GM19193 (cell line): ENCODE measurements around the gene RNF133.

ENCODE experiments used
- POLR2A ChIP-seq: IDR thresholded peaks from 4 replicates; pipeline ENCODE4 v1.6.1; 2011; ENCODE audit not compliant: insufficient read depth, insufficient read length; ENCODE audit errors: extremely low read depth

RNF133 gene, protein sequence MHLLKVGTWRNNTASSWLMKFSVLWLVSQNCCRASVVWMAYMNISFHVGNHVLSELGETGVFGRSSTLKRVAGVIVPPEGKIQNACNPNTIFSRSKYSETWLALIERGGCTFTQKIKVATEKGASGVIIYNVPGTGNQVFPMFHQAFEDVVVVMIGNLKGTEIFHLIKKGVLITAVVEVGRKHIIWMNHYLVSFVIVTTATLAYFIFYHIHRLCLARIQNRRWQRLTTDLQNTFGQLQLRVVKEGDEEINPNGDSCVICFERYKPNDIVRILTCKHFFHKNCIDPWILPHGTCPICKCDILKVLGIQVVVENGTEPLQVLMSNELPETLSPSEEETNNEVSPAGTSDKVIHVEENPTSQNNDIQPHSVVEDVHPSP

DNA sequence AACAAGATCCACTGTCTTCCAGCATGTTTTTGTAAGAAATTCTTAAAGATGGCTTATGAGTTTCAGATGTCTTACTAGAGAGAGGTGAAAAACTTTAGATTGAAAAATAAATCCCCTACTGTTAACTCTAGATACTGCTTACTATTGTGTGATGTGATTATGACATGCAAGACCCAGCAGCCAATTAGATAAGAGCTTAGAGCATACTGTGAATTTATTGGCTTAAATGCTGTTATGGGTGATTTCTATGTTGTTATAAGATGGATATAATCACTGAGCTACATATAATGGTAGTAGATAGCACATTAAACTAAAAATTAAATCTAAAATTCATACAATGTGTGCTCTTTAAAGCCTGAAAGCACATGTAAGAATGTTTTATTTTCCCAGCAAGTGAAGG is at the start of gene RNF133:
RNF133 (minus strand) TSS at position 101 of the 400 bp plus-strand sequence. CDS start 199 bp downstream, outside the sequence.
- no peak for TF ChIP-seq POLR2A

DNA sequence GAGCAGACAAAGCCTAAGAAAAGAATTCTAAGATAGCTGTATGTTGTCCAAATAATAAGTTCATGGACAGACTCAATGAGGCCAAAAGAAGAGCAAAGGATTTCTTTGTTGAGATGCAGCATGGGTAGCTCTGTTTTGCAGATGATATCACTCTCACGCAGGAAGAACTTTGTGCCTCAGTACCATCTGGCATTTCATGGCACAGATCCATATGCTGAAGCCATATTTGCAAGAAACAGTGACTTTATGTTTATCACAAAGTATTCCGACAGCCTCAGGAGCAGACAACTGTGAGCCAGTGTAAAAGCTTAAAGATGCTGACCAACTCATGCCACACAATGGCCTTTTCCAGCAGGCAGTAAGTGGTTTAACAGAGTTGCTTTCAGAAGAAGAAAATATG is 49.3 kb upstream of the RNF133 start:
- no peak for TF ChIP-seq POLR2A

DNA sequence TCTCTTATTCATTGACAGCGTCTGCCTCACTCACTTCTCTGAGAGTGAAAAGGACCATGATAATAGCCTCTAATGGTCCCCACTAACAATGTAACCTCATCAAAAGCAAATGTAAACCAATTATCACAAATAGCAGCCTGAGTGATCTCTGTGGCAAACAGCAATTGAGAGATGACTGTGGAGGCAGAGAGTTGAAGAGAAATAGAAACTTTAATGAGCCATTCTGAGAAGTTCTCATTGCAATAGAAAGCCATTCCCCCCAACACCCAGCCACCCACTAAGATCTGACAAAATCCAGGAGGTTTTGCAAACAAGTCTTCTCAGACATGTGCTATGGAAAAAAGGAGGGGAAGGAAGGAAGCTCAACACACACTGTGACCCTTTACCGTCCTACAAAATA is 48.0 kb upstream of the RNF133 start:
- TF ChIP-seq POLR2A = no peak

DNA sequence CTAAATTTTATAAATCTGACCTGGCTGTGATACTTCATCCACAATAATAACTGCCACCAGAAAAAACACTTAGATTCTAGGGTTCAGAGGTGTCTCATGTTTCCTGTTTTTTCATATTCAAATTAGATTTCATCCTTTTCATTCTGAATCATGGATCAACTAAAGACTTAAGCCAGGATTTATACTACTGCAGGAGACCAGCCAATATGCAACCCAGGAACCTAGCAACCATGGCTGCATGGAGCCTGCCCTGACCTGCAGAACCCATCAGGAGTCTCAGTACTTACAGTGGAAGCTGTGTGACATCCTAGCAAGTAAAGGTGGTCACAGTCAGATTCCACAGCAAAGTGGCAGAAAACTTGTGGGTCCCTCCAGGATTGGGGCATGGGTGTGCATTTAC is 44.3 kb upstream of the RNF133 start:
- no peak for TF ChIP-seq POLR2A

DNA sequence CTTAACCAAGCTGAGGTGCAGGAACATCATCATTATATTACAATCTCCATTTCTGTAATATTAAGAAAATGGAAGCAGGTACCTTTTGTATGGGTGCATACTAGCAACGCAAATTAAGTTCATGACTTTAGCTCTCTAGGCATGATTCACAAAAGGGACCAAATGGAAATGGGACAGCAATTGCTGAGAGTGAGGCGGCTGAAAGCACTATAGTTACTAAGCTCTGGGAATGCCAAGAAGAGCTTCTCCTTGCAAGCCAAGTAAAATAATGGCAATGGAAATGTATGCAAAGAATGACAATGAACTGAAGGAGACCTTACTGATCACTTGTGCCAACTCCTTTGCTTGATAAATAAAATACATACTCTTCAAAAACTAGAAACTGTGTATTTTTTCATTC is 40.0 kb upstream of the RNF133 start:
- no peak for TF ChIP-seq POLR2A

DNA sequence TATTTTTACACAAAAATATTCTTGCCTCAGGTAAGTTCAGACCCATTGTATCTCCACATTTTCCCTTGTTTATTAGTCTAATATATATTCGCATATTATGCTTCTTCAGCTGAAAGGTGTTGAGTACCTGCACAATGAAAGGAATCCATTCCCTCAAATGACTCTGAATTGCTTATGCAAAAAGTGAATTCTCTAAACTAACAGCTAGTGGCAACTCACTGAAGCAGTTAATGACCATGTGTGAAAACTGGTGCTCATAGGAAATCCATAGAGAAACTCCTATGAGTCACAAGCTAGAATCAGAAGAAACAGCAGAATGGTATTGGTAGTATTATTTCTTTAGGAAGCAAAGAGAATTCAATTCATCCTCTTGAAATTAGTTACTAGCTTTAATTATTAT is 37.3 kb upstream of the RNF133 start:
- no peak for TF ChIP-seq POLR2A

DNA sequence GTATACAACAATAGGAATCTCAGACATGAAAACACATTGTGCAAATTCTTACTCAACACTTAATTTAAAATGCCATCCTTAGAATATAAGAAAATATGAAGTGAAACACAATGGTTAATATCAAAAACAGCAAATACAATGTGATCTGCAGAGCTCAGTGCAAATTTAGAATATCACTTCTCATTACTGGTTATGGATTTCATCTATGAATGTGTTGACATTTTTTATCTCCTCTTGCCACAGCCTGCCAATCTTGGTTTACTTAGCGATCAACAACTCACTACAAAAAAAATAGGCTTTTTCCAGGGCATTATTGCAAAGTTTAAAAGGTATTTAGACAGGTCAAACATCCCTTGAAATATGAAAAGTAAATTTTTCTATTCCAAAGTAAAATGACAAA is 28.8 kb upstream of the RNF133 start:
- no peak for TF ChIP-seq POLR2A

DNA sequence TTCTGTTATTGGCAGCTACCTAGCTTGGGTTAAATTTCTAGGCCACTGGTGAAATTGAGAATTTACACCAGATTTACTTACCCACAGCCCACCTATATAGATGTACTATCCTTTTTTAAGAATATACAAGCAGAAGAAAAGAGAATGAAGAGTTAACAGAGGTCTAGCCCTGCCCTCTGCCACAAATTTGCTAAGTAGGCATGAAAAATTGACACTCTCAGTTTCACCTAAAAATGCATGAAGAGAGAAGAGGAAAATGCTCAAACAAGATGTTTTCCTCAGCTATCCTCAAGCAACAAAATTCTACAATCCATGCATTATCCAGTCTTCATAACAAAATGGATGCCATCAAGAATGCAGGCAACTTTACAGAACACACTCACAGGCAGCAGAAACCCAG is 28.4 kb upstream of the RNF133 start:
- no peak for TF ChIP-seq POLR2A

DNA sequence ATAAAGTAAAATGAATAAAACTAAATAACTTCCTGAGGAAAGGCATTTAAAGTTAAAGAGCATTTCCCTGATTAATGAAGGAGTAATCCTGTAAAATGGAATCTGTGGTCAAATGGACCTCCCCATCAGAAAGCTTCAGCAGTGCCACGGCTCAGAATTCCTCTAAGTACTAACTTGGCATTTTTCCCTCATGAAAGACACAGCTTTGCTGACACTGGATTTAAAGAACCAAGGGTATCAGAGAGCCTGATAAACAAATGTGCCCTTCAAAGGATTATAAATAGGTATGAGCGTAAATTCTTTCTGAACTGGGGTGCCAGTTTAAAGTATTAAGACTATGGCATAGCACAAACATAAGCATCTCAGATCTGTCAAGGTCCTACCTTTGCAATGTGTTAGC is 28.0 kb upstream of the RNF133 start:
- no peak for TF ChIP-seq POLR2A

DNA sequence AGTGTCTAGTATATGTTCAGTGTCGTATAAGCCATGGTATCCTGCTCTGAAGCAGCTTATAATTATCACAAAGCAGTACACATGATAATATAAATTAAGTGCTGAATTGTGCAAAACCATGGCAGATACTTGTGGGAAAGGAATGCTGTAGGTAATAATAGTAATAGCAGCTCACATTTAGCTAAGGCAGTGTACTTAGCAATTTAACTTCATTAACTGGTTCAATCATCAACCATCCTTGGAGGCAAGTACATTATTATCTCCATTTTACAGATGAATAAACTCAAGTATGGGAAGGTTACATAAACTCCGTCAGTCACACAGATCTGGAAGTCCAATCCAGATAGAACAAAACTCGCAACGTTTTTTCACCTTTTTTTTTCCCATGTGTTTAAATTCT is 25.4 kb upstream of the RNF133 start:
- TF ChIP-seq POLR2A = no peak

DNA sequence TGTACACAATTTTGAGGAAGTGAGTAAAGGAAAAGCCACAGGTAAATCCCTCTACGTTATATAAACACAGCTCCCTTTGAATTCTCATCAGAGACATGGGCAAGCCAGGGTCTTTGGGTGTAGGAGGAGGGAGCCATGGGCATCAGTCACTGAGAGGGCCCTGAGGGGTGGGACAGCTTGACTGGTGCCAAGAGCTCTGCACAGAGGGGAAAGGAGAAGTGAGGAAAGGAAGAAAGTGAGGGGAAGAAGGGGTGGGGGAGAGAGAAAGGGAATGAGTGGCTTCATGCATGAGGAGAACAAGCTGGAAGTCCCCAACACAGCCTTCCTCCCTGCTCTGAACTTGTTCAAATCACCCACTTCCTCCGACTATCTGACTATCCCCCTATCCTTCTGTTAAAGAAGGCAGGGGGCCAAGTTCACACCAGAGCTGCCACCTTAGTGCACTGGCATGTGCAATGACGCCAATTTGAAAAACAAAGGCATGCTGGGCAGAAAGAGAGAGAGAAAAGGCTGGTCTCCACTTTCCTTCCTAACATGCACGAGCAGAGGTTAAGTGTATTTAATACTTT is 20.2 kb upstream of the RNF133 start:
- no peak for TF ChIP-seq POLR2A

DNA sequence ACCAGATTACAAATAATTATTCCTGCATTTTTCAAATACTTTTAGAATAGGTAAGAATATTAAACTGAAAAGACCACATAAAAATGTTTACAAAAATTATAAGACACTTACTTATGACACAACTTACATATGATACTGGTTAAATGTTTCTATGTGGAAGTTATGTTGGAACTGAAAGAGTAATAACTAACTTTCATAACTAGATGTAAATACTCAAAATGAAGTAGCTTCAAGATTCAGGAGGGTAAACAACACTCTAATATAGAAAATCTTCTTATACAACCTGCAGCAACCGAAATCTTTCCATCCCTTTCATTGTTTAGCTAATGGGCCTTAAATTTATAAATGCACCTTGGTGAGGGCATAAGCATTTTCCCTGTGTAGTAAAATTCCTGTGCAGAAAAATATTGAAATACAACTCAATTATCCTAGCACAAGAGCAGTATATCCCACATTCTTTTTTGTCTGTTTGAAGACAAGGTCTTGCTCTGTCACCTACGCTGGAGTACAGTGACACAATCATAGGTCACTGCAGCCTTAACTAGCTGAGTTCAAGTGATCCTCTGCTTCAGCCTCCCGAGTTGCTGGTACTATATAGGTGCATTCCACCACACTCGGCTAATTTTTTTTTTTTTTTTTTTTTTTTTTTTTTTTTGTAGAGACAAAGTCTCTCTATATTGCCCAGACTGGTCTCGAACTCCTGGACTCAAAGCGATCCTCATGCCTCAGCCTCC is 18.6 kb upstream of the RNF133 start:
- TF ChIP-seq POLR2A = no peak

DNA sequence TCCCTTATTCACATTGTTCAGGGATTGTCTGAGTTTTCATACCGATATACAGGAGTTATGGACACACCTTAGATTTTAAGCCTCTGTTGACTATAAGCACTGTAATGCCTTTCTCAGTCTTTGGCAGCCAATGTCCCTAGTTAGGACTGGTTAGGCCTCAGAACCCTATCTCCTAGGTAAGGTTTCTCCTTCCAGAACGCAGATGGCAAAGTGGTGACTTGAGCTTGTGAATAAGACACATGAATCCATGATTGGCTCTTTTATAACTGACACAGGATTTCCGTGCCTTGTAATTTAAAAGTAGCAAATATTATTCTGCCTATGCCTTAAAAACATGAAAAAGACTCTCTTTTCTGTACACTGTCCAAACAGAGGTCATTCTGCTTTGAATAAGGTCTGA is 16.3 kb upstream of the RNF133 start:
- no peak for TF ChIP-seq POLR2A

DNA sequence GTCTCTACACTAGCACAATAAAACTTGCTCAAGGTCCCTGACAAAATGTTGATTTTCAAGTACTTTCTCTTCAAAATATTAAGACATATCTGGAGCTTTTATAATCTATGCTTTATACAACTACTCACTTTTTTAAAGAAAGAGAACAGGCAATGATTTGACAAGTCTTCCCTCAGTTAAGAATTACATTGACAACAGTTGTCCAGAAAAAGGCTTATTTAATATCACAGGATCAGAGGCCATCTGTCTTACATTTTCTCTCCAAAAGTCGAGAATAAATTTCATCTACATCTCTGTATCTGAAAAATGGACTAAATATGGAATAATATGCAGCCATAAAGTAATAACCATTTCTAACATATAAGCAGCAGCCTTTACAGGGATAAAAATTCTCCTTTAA is 12.0 kb upstream of the RNF133 start:
- no peak for TF ChIP-seq POLR2A

DNA sequence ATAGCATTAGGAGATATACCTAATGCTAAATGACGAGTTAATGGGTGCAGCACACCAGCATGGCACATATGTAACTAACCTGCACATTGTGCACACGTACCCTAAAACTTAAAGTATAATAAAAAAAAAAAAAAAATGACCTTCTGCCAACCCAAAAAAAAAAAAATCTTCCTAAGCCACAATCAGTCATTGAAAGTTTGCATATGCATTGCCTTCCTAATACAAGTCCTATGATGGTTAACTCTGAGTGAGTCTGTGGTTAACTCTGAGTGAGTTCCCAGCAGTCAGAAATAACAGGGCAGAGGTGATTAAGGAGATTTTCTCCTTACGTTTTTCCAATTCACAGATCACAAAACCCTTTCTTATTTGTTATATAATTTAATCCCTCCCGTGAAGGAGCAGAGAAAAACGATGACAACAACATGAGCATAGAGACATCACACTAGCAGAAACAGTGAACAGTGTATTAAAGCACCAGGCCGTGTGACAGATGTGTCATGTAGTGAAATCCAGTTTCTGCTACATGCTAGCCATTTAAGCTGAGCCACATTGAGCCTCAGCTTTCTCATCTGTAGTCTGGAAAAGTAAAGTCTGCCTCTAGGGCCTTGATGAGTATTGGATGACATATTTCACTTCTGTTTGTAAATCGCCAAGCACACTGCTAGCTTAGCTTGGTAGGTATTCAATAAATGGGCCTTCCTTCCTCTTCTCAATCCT is 11.2 kb upstream of the RNF133 start:
- TF ChIP-seq POLR2A = no peak
